Aortic smooth muscle cell (primary cell): ENCODE measurements around the gene ZNF177. TPM values are rescaled to one million over a fixed set of nuclear protein-coding genes. Genes with fewer than 3 reads are reported as not detected.

Experiments
- total RNA-seq: library from RNA; depleted of rRNA; stranded (reverse); fragments of >200 nt; gene quantifications from 2 replicates; pipeline ENCODE4 v1.2.3, GENCODE V29; 2014

ZNF177 gene
- 1.5 and 1.9 TPM in 2 replicates for total RNA-seq

GRCh38 chr19:9362905-9363304 is at the start of gene ZNF177:
ZNF177 (plus strand) TSS chr19:9363013; CDS start chr19:9378312, 15,299 bp downstream.

GRCh38 chr19:9323919-9324583 is 38.8 kb upstream of the ZNF177 start, which contains the start of gene ZNF559:
ZNF559 (plus strand) TSS chr19:9324179; CDS start chr19:9338550, 14,371 bp downstream.

Other genes with a start within 250 kb of the ZNF177 start
- not detected in 2 replicates for gene OR7G1, start 247.2 kb upstream of the ZNF177 start, total RNA-seq
- not detected in 2 replicates for gene OR7G3, start 236.1 kb upstream of the ZNF177 start, total RNA-seq
- 11.1 and 12.6 TPM in 2 replicates for gene ZNF317, start 222.6 kb upstream of the ZNF177 start, total RNA-seq
- gene OR7D2, start 184.0 kb upstream of the ZNF177 start, total RNA-seq = 0.06 TPM in 1 of 2 replicates, not detected in the other
- gene OR7D4, start 143.4 kb upstream of the ZNF177 start, total RNA-seq = not detected in 2 replicates
- not detected in 2 replicates for gene OR7E24, start 112.1 kb upstream of the ZNF177 start, total RNA-seq
- 6.2 and 6.3 TPM in 2 replicates for gene ZNF699, start 53.2 kb upstream of the ZNF177 start, total RNA-seq
- gene ZNF559, start 38.8 kb upstream of the ZNF177 start, total RNA-seq = 11.0 and 13.7 TPM in 2 replicates
- gene ZNF266, start 72.6 kb downstream of the ZNF177 start, total RNA-seq = 7.3 and 8.6 TPM in 2 replicates
- 0.06 and 0.40 TPM in 2 replicates for gene ZNF560, start 135.6 kb downstream of the ZNF177 start, total RNA-seq
- gene ZNF426, start 175.6 kb downstream of the ZNF177 start, total RNA-seq = 19.7 and 20.4 TPM in 2 replicates
- 33.9 and 45.0 TPM in 2 replicates for gene ZNF121, start 221.5 kb downstream of the ZNF177 start, total RNA-seq